ENCODE results near the gene CFP. TPM values are rescaled to one million over a fixed set of nuclear protein-coding genes. Genes with fewer than 3 reads are reported as not detected.

CFP gene
- total RNA-seq, 1 experiment from 2014 or later, result 0.11 TPM

GRCh38 chrX:47646636-47647035, 16.9 kb upstream of the CFP start:
- no peak overlapping the region for H3K4me2 ChIP-seq (ENCODE audit: low read depth, low read length, poor library complexity, severe bottlenecking)
- no peak overlapping the region for H3K4me3 ChIP-seq (ENCODE audit: low read length)
- H3K9me3 ChIP-seq (ENCODE audit: low read length), result no peaks in the 10 kb centered on the region
- no peak for DNase-seq
- H3K27ac ChIP-seq (ENCODE audit: low read length), result no peak overlapping the region
- H2AFZ ChIP-seq (ENCODE audit: low read length), result no peak overlapping the region
- no peaks in the 10 kb centered on the region for H3K9me2 ChIP-seq (replicated peaks; ENCODE audit: insufficient read depth, low read length)
- no peak overlapping the region for H3K9ac ChIP-seq (ENCODE audit: low read length)
- H3K79me2 ChIP-seq (ENCODE audit: low read length), result peaks cover 48% of the 10 kb centered on the region
- peaks cover 5% of the 10 kb centered on the region; the same call in 1 of the 2 replicates for H3K36me3 ChIP-seq (ENCODE audit: insufficient read depth, low read length)
- H3K4me1 ChIP-seq (ENCODE audit: low read length), result peaks cover 19% of the 10 kb centered on the region
- 0 out of 2 replicates have a peak, but pooled peaks cover 4% of the 10 kb centered on the region for H4K20me1 ChIP-seq (ENCODE audit: insufficient read depth, low read depth, low read length)
- no peaks in the 10 kb centered on the region for H3K27me3 ChIP-seq (ENCODE audit: low read length)

DNA sequence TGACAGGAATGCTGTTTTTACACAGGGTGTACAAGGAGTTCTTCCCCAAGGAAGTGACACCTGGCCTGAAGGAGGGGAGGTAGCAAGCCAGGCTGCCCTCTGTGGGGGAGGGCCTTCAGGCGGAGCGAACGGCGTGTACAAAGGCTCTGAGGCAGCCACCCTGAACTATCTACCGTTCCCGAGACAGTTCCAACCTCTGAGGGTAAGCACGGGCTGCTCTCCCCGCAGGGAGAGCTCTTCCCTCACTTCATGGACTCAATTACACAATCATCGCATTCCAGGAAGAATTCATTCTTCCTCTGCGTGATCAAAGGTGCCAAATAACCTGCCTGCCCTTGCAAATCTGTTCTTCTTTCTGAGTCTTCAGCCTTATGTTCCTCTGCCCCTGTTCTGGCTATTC, 15.8 kb upstream of the CFP start:
- peaks cover 48% of the 10 kb centered on the region for H3K79me2 ChIP-seq (ENCODE audit: low read length)
- H3K27ac ChIP-seq (ENCODE audit: low read length), result no peak overlapping the region
- no peak overlapping the region for H3K4me2 ChIP-seq (ENCODE audit: low read depth, low read length, poor library complexity, severe bottlenecking)
- peaks cover 12% of the 10 kb centered on the region for H3K4me1 ChIP-seq (ENCODE audit: low read length)
- no peaks in the 10 kb centered on the region for H3K9me3 ChIP-seq (ENCODE audit: low read length)
- 0 out of 2 replicates have a peak, but pooled peaks cover 4% of the 10 kb centered on the region for H4K20me1 ChIP-seq (ENCODE audit: insufficient read depth, low read depth, low read length)
- no peaks in the 10 kb centered on the region for H3K9me2 ChIP-seq (replicated peaks; ENCODE audit: insufficient read depth, low read length)
- no peak overlapping the region for H2AFZ ChIP-seq (ENCODE audit: low read length)
- no peaks in the 10 kb centered on the region for H3K27me3 ChIP-seq (ENCODE audit: low read length)
- DNase-seq, result no peak
- H3K36me3 ChIP-seq (ENCODE audit: insufficient read depth, low read length), result peaks cover 10% of the 10 kb centered on the region; the same call in 1 of the 2 replicates
- no peak overlapping the region for H3K4me3 ChIP-seq (ENCODE audit: low read length)
- no peak overlapping the region for H3K9ac ChIP-seq (ENCODE audit: low read length)

DNA sequence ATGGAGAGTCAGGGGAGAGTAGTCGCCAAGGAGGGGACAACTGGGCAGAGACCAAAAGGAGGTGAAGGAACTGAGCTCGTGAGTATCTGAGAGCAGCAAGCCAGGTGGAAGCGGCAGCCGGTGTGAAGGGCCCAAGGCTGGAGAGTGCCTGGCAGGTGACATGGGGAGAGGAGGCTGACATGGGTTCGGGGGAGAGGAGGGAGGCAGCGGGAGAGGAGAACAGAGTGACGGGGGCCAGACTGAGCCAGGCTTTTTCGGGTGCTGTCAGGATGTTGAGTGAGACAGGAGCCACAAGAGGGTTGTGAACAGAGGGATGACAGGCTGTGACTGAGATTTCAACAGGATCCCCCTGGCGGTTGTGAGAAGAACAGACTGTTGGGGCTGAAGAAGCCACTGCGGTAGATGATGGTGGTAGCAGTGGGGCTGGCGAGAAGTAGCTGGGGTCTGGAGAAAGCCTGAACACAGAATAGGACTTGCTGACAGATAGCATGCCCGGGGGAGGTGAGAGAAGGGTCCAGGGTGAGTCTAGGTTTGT, 14.9 kb upstream of the CFP start:
- H2AFZ ChIP-seq (ENCODE audit: low read length), result no peak overlapping the region
- H3K9ac ChIP-seq (ENCODE audit: low read length), result no peak overlapping the region
- peaks cover 43% of the 10 kb centered on the region for H3K79me2 ChIP-seq (ENCODE audit: low read length)
- H3K27ac ChIP-seq (ENCODE audit: low read length), result no peak overlapping the region
- H3K4me3 ChIP-seq (ENCODE audit: low read length), result no peak overlapping the region
- peaks cover 12% of the 10 kb centered on the region for H3K4me1 ChIP-seq (ENCODE audit: low read length)
- DNase-seq, result peak; percentile 81
- no peaks in the 10 kb centered on the region for H3K9me3 ChIP-seq (ENCODE audit: low read length)
- H3K9me2 ChIP-seq (replicated peaks; ENCODE audit: insufficient read depth, low read length), result no peaks in the 10 kb centered on the region
- H3K27me3 ChIP-seq (ENCODE audit: low read length), result no peaks in the 10 kb centered on the region
- H4K20me1 ChIP-seq (ENCODE audit: insufficient read depth, low read depth, low read length), result 0 out of 2 replicates have a peak, but pooled peaks cover 4% of the 10 kb centered on the region
- no peak overlapping the region for H3K4me2 ChIP-seq (ENCODE audit: low read depth, low read length, poor library complexity, severe bottlenecking)
- peaks cover 10% of the 10 kb centered on the region; the same call in 1 of the 2 replicates for H3K36me3 ChIP-seq (ENCODE audit: insufficient read depth, low read length)

DNA sequence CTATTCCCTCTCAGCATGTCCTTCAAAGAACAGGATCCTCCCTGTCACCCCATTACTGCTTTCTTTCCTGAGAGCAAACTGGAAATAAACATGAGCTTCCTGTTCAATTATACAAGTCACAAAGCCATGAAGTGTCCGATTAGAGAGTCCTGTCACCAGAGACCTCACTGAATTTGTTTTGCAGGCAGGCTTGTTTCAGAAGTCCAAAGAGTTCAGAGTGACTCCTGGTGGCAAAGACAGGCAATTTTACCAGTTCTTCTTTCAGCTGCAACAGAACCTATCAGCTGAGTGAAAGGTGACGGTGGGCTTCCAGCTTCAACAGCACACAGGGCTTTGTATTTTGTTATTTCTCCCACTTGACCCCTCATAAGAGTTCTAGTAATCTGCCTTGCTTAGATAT, 14.2 kb upstream of the CFP start:
- Histone ChIP-seq H3K9ac (ENCODE audit: low read length) (no peak overlapping the region), H3K27ac (ENCODE audit: low read length) (no peak overlapping the region), H3K4me2 (ENCODE audit: low read depth, low read length, poor library complexity, severe bottlenecking) (no peak overlapping the region), H4K20me1 (ENCODE audit: insufficient read depth, low read depth, low read length) (0 out of 2 replicates have a peak, but pooled peaks cover 4% of the 10 kb centered on the region), H3K4me3 (ENCODE audit: low read length) (no peak overlapping the region), H3K9me2 (replicated peaks; ENCODE audit: insufficient read depth, low read length) (no peaks in the 10 kb centered on the region), H3K79me2 (ENCODE audit: low read length) (peaks cover 36% of the 10 kb centered on the region), H3K9me3 (ENCODE audit: low read length) (no peaks in the 10 kb centered on the region), H3K36me3 (ENCODE audit: insufficient read depth, low read length) (peaks cover 10% of the 10 kb centered on the region; the same call in 1 of the 2 replicates), H3K4me1 (ENCODE audit: low read length) (peaks cover 7% of the 10 kb centered on the region), H2AFZ (ENCODE audit: low read length) (no peak overlapping the region), H3K27me3 (ENCODE audit: low read length) (no peaks in the 10 kb centered on the region)
- peak; percentile 55 for DNase-seq

DNA sequence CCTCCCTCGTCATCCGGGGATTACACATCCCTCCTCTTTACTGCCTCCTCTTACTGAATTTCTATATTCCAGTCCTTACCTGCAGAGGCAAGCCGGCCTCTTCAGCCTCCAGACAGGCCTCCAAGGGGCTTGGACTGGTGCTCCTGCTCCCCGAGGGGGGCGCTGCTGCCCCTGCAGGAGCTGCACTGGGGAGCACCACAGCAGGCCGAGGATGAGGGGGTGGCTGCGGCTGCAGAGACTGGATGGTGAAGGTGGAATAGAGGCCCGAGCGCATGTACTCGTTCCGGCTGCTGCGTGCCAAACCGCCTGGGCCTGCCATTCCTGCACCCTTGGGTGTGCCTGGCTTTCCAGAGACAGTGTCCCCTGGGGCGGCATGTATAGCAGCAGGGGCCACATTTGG, 9.1 kb upstream of the CFP start:
- Histone ChIP-seq H3K79me2 (ENCODE audit: low read length) (peaks cover 10% of the 10 kb centered on the region), H3K27ac (ENCODE audit: low read length) (no peak overlapping the region), H3K27me3 (ENCODE audit: low read length) (no peaks in the 10 kb centered on the region), H3K9me2 (replicated peaks; ENCODE audit: insufficient read depth, low read length) (no peaks in the 10 kb centered on the region), H3K9ac (ENCODE audit: low read length) (no peak overlapping the region), H4K20me1 (ENCODE audit: insufficient read depth, low read depth, low read length) (0 out of 2 replicates have a peak, but pooled peaks cover 3% of the 10 kb centered on the region), H3K4me1 (ENCODE audit: low read length) (no peaks in the 10 kb centered on the region), H3K9me3 (ENCODE audit: low read length) (no peaks in the 10 kb centered on the region), H3K4me2 (ENCODE audit: low read depth, low read length, poor library complexity, severe bottlenecking) (no peak overlapping the region), H2AFZ (ENCODE audit: low read length) (no peak overlapping the region), H3K36me3 (ENCODE audit: insufficient read depth, low read length) (peaks cover 10% of the 10 kb centered on the region; the same call in 1 of the 2 replicates), H3K4me3 (ENCODE audit: low read length) (no peak overlapping the region)
- DNase-seq, result no peak

GRCh38 chrX:47637546-47638195, 7.9 kb upstream of the CFP start:
- Histone ChIP-seq H3K79me2 (ENCODE audit: low read length) (no peaks in the 10 kb centered on the region), H3K9ac (ENCODE audit: low read length) (no peak overlapping the region), H3K9me2 (replicated peaks; ENCODE audit: insufficient read depth, low read length) (no peaks in the 10 kb centered on the region), H3K4me3 (ENCODE audit: low read length) (no peak overlapping the region), H2AFZ (ENCODE audit: low read length) (no peak overlapping the region), H3K4me1 (ENCODE audit: low read length) (no peaks in the 10 kb centered on the region), H3K9me3 (ENCODE audit: low read length) (no peaks in the 10 kb centered on the region), H3K4me2 (ENCODE audit: low read depth, low read length, poor library complexity, severe bottlenecking) (no peak overlapping the region), H3K27ac (ENCODE audit: low read length) (no peak overlapping the region), H3K27me3 (ENCODE audit: low read length) (no peaks in the 10 kb centered on the region), H3K36me3 (ENCODE audit: insufficient read depth, low read length) (peaks cover 5% of the 10 kb centered on the region; the same call in 1 of the 2 replicates), H4K20me1 (ENCODE audit: insufficient read depth, low read depth, low read length) (no peaks in the 10 kb centered on the region)
- DNase-seq, result no peak

- no peak overlapping the region for H2AFZ ChIP-seq (ENCODE audit: low read length)
- H3K4me1 ChIP-seq (ENCODE audit: low read length), result no peaks in the 10 kb centered on the region
- H3K4me2 ChIP-seq (ENCODE audit: low read depth, low read length, poor library complexity, severe bottlenecking), result no peak overlapping the region
- H3K27me3 ChIP-seq (ENCODE audit: low read length), result no peaks in the 10 kb centered on the region
- no peaks in the 10 kb centered on the region for H4K20me1 ChIP-seq (ENCODE audit: insufficient read depth, low read depth, low read length)
- H3K79me2 ChIP-seq (ENCODE audit: low read length), result no peaks in the 10 kb centered on the region
- no peak overlapping the region for H3K27ac ChIP-seq (ENCODE audit: low read length)
- DNase-seq, result no peak
- no peak overlapping the region for H3K4me3 ChIP-seq (ENCODE audit: low read length)
- H3K36me3 ChIP-seq (ENCODE audit: insufficient read depth, low read length), result no peaks in the 10 kb centered on the region
- no peaks in the 10 kb centered on the region for H3K9me2 ChIP-seq (replicated peaks; ENCODE audit: insufficient read depth, low read length)
- H3K9me3 ChIP-seq (ENCODE audit: low read length), result no peaks in the 10 kb centered on the region
- no peak overlapping the region for H3K9ac ChIP-seq (ENCODE audit: low read length)
Measured at GRCh38 chrX:47634871-47635575, 5.3 kb upstream of the CFP start.

Measured in Karpas-422 (cell line).